ENCODE data around the gene IRF2BP2.

DNA sequence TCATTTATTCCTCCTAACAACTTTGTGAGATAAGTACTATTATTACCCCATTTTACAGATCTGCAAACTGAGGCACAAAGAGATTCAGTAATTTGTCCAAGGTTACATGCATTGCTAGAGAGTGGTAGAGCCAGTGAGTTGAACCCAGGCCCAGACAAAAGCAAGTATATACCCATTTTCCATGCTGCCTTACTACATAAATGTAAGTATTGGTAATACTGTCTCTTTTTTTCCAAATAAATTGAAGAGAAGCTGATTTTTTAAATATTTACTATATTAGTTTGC lies 33.8 kb upstream of the IRF2BP2 start:
- TF ChIP-seq, protein P1, sequence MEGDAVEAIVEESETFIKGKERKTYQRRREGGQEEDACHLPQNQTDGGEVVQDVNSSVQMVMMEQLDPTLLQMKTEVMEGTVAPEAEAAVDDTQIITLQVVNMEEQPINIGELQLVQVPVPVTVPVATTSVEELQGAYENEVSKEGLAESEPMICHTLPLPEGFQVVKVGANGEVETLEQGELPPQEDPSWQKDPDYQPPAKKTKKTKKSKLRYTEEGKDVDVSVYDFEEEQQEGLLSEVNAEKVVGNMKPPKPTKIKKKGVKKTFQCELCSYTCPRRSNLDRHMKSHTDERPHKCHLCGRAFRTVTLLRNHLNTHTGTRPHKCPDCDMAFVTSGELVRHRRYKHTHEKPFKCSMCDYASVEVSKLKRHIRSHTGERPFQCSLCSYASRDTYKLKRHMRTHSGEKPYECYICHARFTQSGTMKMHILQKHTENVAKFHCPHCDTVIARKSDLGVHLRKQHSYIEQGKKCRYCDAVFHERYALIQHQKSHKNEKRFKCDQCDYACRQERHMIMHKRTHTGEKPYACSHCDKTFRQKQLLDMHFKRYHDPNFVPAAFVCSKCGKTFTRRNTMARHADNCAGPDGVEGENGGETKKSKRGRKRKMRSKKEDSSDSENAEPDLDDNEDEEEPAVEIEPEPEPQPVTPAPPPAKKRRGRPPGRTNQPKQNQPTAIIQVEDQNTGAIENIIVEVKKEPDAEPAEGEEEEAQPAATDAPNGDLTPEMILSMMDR (IDR thresholded peaks at IDR 0.05; ENCODE audit: insufficient read depth, low read length, poor library complexity, severe bottlenecking) = no peak
- no peak for TF ChIP-seq EZH2phosphoT487 (conservative IDR thresholded peaks at IDR 0.05; ENCODE audit: low read length)
